ENCODE data around the gene THAP4.

Gene THAP4

DNA sequence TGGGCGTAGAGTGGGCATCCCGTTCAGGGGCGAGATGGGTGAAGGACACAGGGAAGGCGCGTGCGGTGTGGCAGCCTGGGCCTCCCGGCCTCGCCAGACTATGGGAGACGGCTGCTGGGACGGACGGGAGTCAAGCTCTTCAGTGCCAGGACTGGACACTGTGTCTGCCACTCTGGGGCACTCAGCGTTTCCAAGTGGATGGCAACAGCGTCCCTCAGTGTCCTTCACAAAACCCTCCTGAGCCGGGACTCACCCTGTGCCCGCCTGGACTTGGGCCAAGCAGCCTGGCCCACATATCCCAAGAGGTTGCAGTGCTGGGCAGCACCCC, 94.7 kb downstream of the THAP4 start:
- no peak for DNase-seq

DNA sequence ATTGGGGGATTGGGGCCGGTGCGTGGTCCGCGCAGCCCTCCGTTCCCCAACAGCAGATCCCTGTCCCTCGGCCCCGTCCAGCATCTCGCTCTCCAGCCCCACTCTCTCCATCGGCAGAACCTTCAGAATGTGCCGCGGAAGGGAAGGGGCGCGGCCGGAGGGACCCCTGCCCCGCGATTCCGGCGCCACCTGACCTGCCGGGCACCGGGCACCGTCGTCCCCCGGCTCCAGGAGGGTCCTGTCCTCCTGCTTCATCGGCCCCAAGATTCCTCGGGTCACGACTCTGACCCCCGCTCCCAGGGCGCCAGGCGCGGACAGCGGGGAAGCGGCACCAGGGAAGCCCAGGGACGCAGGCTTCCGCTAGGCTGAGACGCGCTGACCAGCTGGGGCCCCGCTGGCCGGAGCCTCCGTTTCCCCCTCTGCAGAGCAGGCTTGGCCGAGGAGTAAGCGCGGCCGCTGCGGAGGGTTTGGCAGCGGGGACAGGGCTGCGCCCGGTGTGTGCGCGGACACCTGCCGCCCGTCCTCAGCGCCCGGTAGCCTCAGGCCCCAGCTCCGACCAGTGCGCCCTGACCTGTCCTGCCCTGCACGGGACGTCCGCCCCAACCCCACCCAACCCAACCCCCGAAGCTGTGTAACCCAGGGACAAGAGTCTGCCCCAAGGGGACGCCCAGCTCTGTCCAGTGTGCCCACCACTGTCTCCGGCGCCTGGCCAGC, 95.2 kb downstream of the THAP4 start:
- no peak for DNase-seq

- peak; percentile 53 for DNase-seq
Observed at GRCh38 chr2:241540771-241541561, 96.0 kb downstream of the THAP4 start.

DNA sequence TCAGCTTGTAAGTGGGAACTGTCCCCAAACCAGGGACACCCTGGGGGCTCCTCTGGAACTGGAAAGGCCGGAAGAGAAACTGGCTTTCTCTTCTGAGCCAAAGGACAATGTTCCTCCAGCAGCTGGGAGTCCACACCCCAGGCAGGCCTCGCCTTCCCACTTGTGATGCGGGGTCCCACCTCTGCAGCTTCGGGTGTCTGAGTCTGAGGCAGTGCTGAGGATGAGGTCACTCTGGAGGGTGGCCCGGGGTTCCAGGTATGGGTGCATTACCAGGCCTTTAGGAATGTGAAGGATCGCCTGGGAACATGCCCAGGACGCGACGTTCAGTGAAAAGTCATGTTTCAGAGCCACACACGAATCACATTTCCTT, 96.6 kb downstream of the THAP4 start:
- DNase-seq: no peak

- no peak for DNase-seq
Observed at GRCh38 chr2:241539616-241540374, 97.2 kb downstream of the THAP4 start.

DNA sequence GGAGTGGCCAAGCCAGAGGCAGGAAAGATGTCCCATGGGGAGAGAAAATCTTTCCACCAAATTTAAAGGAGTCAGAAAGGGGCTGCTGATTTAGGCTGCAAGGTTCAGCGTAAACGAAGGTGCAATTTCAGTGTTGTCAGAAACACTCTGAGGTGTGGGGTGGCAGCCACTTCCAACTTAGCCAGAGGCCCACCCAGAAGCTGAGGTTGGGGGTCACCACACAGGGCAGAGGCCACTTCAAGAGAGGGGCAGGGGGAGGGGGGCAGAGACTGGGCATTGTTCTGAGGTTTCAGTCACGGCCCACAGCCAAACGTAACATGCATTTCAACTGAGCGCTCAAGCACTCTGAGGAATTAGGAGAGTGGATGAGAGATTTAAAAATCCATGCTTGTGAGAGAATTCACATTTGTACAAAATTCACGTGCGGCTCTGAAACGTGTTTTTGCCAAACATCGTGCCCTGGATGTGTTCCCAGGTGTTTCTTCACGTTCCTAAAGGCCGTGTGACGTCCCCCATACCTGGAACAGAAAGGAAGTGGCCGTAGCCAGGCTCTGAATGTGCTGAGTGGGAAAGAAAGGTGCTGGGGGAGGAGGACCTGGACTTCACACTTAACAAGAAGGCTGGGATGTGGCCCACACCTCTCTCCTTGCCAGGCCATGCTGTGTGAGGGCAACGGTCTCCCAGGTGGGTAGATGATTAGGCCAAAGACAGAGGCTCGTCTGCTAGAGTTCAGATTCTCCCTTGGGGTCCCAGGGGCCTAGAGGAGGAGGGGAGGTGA, 97.9 kb downstream of the THAP4 start:
- DNase-seq: no peak

- no peak for DNase-seq
Observed at GRCh38 chr2:241535871-241536655, 100.9 kb downstream of the THAP4 start.

- DNase-seq: no peak
Observed at GRCh38 chr2:241534701-241535375, 102.1 kb downstream of the THAP4 start.

Measured in CD4-positive, alpha-beta T cell treated with Interleukin-21 for 1 hour (primary cell).